Neural progenitor cell (in vitro differentiated cells): Measurements from ENCODE around the gene FOXK1. TPM values are rescaled to one million over a fixed set of nuclear protein-coding genes. Genes with fewer than 3 reads are reported as not detected.
A peak's percentile ranks its signal among the peaks of the same experiment; 100 is the strongest.
"Not testable (repeated sequence)": the region's sequence is repeated elsewhere in the genome, so short reads cannot be mapped to it uniquely, and the experiment has no call there.

Source experiments
- DNase-seq: peaks from one replicate; pipeline ENCODE4 v3.0.0-alpha.2; 2016; ENCODE audit warnings: low spot score
- H2AFZ ChIP-seq: fragments of 200-600 bp; sonication (generic); replicated peaks from 2 replicates; pipeline ENCODE4 v1.6.1; 2016; ENCODE audit warnings: antibody characterized with exemption
- H3F3A ChIP-seq: fragments of 200-600 bp; sonication (generic); 2 replicates; pipeline ENCODE4 v1.6.1; 2016; ENCODE audit warnings: antibody characterized with exemption, low read depth
- H3K27ac ChIP-seq: fragments of 200-600 bp; sonication (generic); 2 replicates; pipeline ENCODE4 v1.5.1; 2016; ENCODE audit warnings: mild to moderate bottlenecking
- H3K27me3 ChIP-seq: fragments of 200-600 bp; sonication (generic); 2 replicates; pipeline ENCODE4 v1.6.1; 2016; ENCODE audit warnings: mild to moderate bottlenecking, moderate library complexity
- H3K36me3 ChIP-seq: fragments of 200-600 bp; sonication (generic); 2 replicates; pipeline ENCODE4 v1.5.1; 2016
- H3K4me1 ChIP-seq: fragments of 200-600 bp; sonication (generic); 2 replicates; pipeline ENCODE4 v1.6.1; 2016; ENCODE audit warnings: mixed run types
- H3K4me2 ChIP-seq: fragments of 200-600 bp; sonication (generic); 2 replicates; pipeline ENCODE4 v1.6.1; 2016
- H3K4me3 ChIP-seq: fragments of 200-600 bp; sonication (generic); 2 replicates; pipeline ENCODE4 v1.5.1; 2016
- H3K79me2 ChIP-seq: fragments of 200-600 bp; sonication (generic); 2 replicates; pipeline ENCODE4 v1.6.1; 2016; ENCODE audit warnings: low read depth
- H3K9ac ChIP-seq: fragments of 200-600 bp; sonication (generic); 2 replicates; pipeline ENCODE4 v1.6.1; 2016
- H3K9me3 ChIP-seq: fragments of 200-600 bp; sonication (generic); 2 replicates; pipeline ENCODE4 v1.5.1; 2016; ENCODE audit warnings: low read depth
- H4K20me1 ChIP-seq: fragments of 200-600 bp; sonication (generic); 2 replicates; pipeline ENCODE4 v1.6.1; 2016; ENCODE audit warnings: low read depth
- H3K27ac Mint-ChIP-seq: 3 replicates; pipeline ENCODE4 v1.8.0; 2021; ENCODE audit warnings: mixed read lengths
- H3K27me3 Mint-ChIP-seq: 2 replicates; pipeline ENCODE4 v1.8.0; 2022; ENCODE audit warnings: low read depth, mild to moderate bottlenecking, inconsistent platforms, moderate library complexity, mixed read lengths; ENCODE audit not compliant: insufficient read depth
- H3K36me3 Mint-ChIP-seq: 3 replicates; pipeline ENCODE4 v1.8.0; 2021; ENCODE audit warnings: mixed read lengths
- H3K4me1 Mint-ChIP-seq: 3 replicates; pipeline ENCODE4 v1.8.0; 2021; ENCODE audit warnings: mixed read lengths
- H3K4me3 Mint-ChIP-seq: 3 replicates; pipeline ENCODE4 v1.8.0; 2021; ENCODE audit warnings: mild to moderate bottlenecking, moderate library complexity, mixed read lengths
- H3K9me3 Mint-ChIP-seq: 3 replicates; pipeline ENCODE4 v1.8.0; 2020; ENCODE audit warnings: mixed read lengths
- EZH2 ChIP-seq: fragments of 200-600 bp; sonication (generic); IDR thresholded peaks from 2 replicates; pipeline ENCODE4 v1.6.1; 2017; ENCODE audit warnings: antibody characterized with exemption, mild to moderate bottlenecking, moderate library complexity
- EZH2phosphoT487 ChIP-seq: fragments of 200-600 bp; sonication (generic); IDR thresholded peaks from 2 replicates; pipeline ENCODE4 v1.6.1; 2017; ENCODE audit warnings: antibody characterized with exemption
- total RNA-seq: library from RNA; depleted of rRNA; stranded (reverse); fragments of >200 nt; gene quantifications from 2 replicates; pipeline ENCODE4 v1.2.3, GENCODE V29; 2015; ENCODE audit warnings: low replicate concordance
- TF ChIP-seq, protein P1 (sequence below): fragments of 200-600 bp; sonication (generic); IDR thresholded peaks from 2 replicates; pipeline ENCODE4 v1.5.1; 2017; ENCODE audit warnings: antibody characterized with exemption, mild to moderate bottlenecking

FOXK1 gene
- total RNA-seq, 1 donor from 2014 or later, result 11.1 TPM

DNA sequence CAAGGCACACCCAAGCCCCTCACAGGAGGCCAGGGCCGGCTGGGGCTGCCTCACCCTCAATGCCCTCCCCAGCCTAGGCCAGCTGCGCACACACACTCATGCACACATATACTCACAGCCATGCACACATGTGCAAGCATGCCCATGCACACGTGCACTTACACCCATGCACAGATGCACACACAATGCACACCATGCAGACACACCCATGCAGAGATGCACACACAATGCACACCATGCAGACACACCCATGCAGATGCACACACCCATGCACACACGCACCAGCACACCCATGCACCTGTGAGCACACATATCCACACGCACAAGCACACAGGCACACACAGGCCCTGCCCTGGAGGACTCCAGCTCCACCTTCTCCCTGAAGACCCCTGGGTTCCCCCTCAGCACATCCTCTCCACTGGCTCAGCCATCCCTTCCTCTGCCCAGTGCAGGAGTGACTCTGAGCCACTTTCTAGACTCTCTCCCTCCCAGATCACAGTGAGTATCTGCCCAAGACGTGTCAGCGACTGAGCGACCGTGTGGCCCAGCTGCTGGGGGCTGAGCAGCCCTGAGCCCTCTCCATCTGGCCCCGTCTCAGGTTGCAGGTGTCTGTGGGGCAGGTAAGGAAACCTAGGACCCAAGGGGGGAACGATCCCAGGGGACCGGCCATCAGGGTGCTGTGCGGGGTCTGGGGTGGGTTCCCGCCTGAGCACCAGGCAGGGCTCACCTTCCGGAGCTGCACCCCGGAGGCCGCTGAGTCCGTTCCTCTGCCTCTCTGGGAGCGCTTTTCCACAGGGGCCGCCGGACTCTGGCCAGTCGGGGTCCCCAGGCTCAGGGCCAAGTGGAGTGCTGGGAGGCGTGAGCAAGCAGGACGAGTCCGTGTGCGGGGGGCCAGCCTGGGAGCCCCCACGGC lies 119.1 kb downstream of the FOXK1 start:
- Mint-ChIP-seq H3K36me3 (peaks cover 8% of the 10 kb centered on the region), H3K27ac (peak overlapping the region; percentile 85), H3K27me3 (peaks cover 4% of the 10 kb centered on the region), H3K4me3 (no peak overlapping the region), H3K9me3 (no peaks in the 10 kb centered on the region), H3K4me1 (peaks cover 5% of the 10 kb centered on the region)
- no peak overlapping the region for H3K27ac ChIP-seq
- H3K27me3 ChIP-seq, result no peaks in the 10 kb centered on the region
- H3K4me3 ChIP-seq, result no peak overlapping the region
- no peaks in the 10 kb centered on the region for H3F3A ChIP-seq
- DNase-seq, result no peak
- H3K9me3 ChIP-seq, result no peaks in the 10 kb centered on the region
- no peak overlapping the region for H3K9ac ChIP-seq
- H4K20me1 ChIP-seq, result no peaks in the 10 kb centered on the region
- TF ChIP-seq, protein P1, sequence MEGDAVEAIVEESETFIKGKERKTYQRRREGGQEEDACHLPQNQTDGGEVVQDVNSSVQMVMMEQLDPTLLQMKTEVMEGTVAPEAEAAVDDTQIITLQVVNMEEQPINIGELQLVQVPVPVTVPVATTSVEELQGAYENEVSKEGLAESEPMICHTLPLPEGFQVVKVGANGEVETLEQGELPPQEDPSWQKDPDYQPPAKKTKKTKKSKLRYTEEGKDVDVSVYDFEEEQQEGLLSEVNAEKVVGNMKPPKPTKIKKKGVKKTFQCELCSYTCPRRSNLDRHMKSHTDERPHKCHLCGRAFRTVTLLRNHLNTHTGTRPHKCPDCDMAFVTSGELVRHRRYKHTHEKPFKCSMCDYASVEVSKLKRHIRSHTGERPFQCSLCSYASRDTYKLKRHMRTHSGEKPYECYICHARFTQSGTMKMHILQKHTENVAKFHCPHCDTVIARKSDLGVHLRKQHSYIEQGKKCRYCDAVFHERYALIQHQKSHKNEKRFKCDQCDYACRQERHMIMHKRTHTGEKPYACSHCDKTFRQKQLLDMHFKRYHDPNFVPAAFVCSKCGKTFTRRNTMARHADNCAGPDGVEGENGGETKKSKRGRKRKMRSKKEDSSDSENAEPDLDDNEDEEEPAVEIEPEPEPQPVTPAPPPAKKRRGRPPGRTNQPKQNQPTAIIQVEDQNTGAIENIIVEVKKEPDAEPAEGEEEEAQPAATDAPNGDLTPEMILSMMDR, result no peak
- TF ChIP-seq EZH2phosphoT487, result no peak
- no peak for TF ChIP-seq EZH2
- no peak overlapping the region for H3K4me2 ChIP-seq
- no peaks in the 10 kb centered on the region for H3K79me2 ChIP-seq
- peaks cover 7% of the 10 kb centered on the region for H3K4me1 ChIP-seq
- H3K36me3 ChIP-seq, result no peaks in the 10 kb centered on the region
- no peak overlapping the region for H2AFZ ChIP-seq

DNA sequence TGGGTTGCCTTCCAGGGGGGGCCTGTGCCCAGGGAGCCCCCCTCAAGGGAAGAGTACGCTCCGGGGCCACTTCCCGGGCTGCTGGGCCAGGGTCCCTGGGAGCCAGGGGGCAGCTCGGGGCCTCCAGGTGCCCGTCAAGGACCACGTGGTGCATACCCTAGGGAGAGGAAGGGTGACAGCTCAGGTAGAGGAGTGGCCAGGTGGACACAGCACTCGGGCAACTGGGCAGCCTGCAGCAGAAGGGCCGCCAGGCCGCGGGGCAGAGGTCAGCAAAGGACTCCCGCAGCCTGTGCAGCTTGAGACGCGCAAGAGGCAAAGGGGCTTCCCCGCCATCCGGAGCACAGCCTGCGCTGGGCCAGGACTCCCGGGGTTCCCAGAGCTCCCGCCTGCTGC lies 119.7 kb downstream of the FOXK1 start:
- H3K27me3 Mint-ChIP-seq, result peaks cover 4% of the 10 kb centered on the region
- H3F3A ChIP-seq, result no peaks in the 10 kb centered on the region
- H3K27ac ChIP-seq, result no peak overlapping the region
- peaks cover 10% of the 10 kb centered on the region for H3K36me3 Mint-ChIP-seq
- H3K4me3 Mint-ChIP-seq, result no peak overlapping the region
- peaks cover 7% of the 10 kb centered on the region for H3K4me1 ChIP-seq
- no peaks in the 10 kb centered on the region for H3K79me2 ChIP-seq
- DNase-seq, result no peak
- no peak overlapping the region for H3K4me2 ChIP-seq
- no peaks in the 10 kb centered on the region for H3K9me3 ChIP-seq
- no peak for TF ChIP-seq EZH2phosphoT487
- TF ChIP-seq EZH2, result no peak
- TF ChIP-seq, protein P1, result no peak
- H3K9me3 Mint-ChIP-seq, result no peaks in the 10 kb centered on the region
- H4K20me1 ChIP-seq, result no peaks in the 10 kb centered on the region
- no peak overlapping the region for H3K27ac Mint-ChIP-seq
- H3K4me1 Mint-ChIP-seq, result peaks cover 5% of the 10 kb centered on the region
- no peak overlapping the region for H3K9ac ChIP-seq
- no peak overlapping the region for H3K4me3 ChIP-seq
- no peaks in the 10 kb centered on the region for H3K36me3 ChIP-seq
- no peak overlapping the region for H2AFZ ChIP-seq
- no peaks in the 10 kb centered on the region for H3K27me3 ChIP-seq

DNA sequence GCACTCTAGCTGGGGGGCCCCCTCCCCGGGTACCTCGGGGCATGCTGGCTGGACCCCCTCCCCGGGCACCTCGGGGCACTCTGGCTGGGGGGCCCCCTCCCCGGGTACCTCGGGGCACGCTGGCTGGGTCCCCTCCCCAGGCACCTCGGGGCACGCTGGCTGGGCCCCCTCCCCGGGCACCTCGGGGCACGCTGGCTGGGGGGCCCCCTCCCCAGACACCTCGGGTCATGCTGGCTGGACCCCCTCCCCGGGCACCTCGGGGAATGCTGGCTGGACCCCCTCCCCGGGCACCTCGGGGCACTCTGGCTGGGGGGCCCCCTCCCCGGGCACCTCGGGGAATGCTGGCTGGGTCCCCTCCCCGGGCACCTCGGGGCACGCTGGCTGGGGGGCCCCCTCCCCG lies 120.5 kb downstream of the FOXK1 start:
- not testable (repeated sequence) for H3K9me3 ChIP-seq, H3K27me3 ChIP-seq, H4K20me1 ChIP-seq, H3F3A ChIP-seq, H3K27ac Mint-ChIP-seq, H3K4me1 Mint-ChIP-seq, H3K9ac ChIP-seq, H3K9me3 Mint-ChIP-seq, H3K4me3 Mint-ChIP-seq, DNase-seq, H3K79me2 ChIP-seq, H3K36me3 ChIP-seq, H3K4me1 ChIP-seq, H3K4me3 ChIP-seq, H3K4me2 ChIP-seq, H2AFZ ChIP-seq, H3K27ac ChIP-seq, H3K27me3 Mint-ChIP-seq
- H3K36me3 Mint-ChIP-seq, result peaks cover 10% of the 10 kb centered on the region
